ENCODE data around the gene INVS. TPM values are rescaled to one million over a fixed set of nuclear protein-coding genes. Genes with fewer than 3 reads are reported as not detected.

Gene INVS
- total RNA-seq, 2 experiments from 2014 or later, result 30.7 to 36.7 TPM

DNA sequence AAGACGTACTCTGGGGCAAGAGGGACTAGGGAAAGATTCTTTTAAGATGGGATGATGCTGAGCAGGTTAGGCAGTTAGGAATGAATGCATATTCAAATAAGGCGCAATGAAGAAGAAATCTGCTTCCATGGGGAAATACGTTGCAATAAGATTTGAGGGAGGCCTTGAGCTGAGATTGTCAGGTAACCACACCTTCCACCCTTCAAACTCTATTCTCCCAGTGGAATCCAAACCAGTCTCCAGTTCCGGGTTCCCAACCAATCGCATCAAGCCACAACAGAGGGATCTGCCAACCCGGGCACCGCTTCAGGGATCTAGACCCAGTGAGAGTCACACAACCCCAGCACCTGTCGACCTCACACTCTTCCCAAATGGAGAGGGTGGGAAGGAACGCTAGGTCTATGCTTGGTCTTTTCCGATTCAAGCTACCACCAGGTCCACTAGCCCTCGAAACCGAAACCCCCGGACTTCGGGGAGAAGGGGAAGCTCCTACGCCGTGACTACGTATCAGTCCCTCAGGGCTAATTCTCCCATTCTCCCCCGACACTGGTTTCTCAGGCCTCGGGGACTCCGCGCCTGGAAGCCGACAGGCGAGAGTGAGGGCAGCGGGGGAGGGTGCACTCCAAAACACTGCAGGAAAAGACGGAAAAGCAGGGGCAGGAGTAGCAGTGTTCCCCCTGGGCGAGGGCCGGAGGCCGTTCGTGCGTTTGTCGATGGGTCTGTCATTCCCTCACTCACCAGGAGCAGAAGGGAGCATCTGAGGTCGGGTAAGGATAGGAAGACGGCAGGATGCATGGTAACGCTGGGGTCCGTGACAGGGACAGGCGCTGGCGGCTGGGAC lies 777 bp upstream of the INVS start:
- peak; percentile 54 for DNase-seq (ENCODE audit: low spot score)
- H3K27ac ChIP-seq (ENCODE audit: low read depth, low read length, poor library complexity, severe bottlenecking), result peak overlapping the region; percentile 71
- POLR2A ChIA-PET, result interaction anchor here (0.7 to 7.7 kb wide), 6 partner anchors 8 to 59 kb away, joined by 3 to 108 read pairs (median 5); no protein-coding TSS in a partner anchor
- no peak overlapping the region; the same call in 1 of the 2 replicates for H2AFZ ChIP-seq (ENCODE audit: low read length)
- peak overlapping the region; percentile 97 for H3K4me3 ChIP-seq (ENCODE audit: low read depth, low read length, poor library complexity, severe bottlenecking)
- H3K4me2 ChIP-seq (ENCODE audit: low read length), result peak overlapping the region; percentile 79
- CTCF ChIA-PET (ENCODE audit: unreplicated experiment), result interaction anchor here (0.9 kb wide), 1 partner anchor 111 kb away, joined by 4 read pairs; no protein-coding TSS in a partner anchor
- H3K9me2 ChIP-seq (ENCODE audit: insufficient read depth, low read length), result no peaks in the 10 kb centered on the region
- no TSS peak for BruUV-seq (replicated peaks)
- TF ChIP-seq EZH2phosphoT487 (IDR thresholded peaks at IDR 0.05; ENCODE audit: borderline replicate concordance, low read depth, low read length) (no peak), CTCF (conservative IDR thresholded peaks at IDR 0.05; ENCODE audit: low read length) (no peak)
- peaks cover 42% of the 10 kb centered on the region for H3K4me1 ChIP-seq (ENCODE audit: insufficient read depth, low read length, poor library complexity, severe bottlenecking)
- H3K9me3 ChIP-seq (ENCODE audit: low read length), result no peaks in the 10 kb centered on the region
- peaks cover 9% of the 10 kb centered on the region for H4K20me1 ChIP-seq (ENCODE audit: insufficient read depth, low read length)
- H3K79me2 ChIP-seq (ENCODE audit: insufficient read depth, low read depth, low read length), result peaks cover 74% of the 10 kb centered on the region
- peaks cover 20% of the 10 kb centered on the region for H3K36me3 ChIP-seq (ENCODE audit: insufficient read depth, low read length)
- intact Hi-C loops (cut with micrococcal nuclease; ENCODE audit: unreplicated experiment), result loop anchor here (1.0 to 10.0 kb wide), 4 partner anchors 41 to 983 kb away; no protein-coding TSS in a partner anchor

GRCh38 chr9:100099722-100100042 lies 639 bp downstream of the INVS start:
- POLR2A ChIA-PET, result interaction anchor here (1.4 to 1.6 kb wide), 2 partner anchors 9 to 61 kb away, joined by 3 to 7 read pairs; no protein-coding TSS in a partner anchor
- H3K79me2 ChIP-seq (ENCODE audit: insufficient read depth, low read depth, low read length), result peaks cover 59% of the 10 kb centered on the region
- BruUV-seq (replicated peaks), result no TSS peak

More at GRCh38 chr9:100099722-100100042, 639 bp downstream of the INVS start:
- Histone ChIP-seq H3K36me3 (ENCODE audit: insufficient read depth, low read length) (peaks cover 18% of the 10 kb centered on the region), H3K9me3 (ENCODE audit: low read length) (no peaks in the 10 kb centered on the region), H3K9me2 (ENCODE audit: insufficient read depth, low read length) (no peaks in the 10 kb centered on the region), H3K27ac (ENCODE audit: low read depth, low read length, poor library complexity, severe bottlenecking) (peak overlapping the region; percentile 55), H2AFZ (ENCODE audit: low read length) (peak overlapping the region; percentile 54; the same call in 1 of the 2 replicates), H4K20me1 (ENCODE audit: insufficient read depth, low read length) (peaks cover 9% of the 10 kb centered on the region), H3K4me2 (ENCODE audit: low read length) (peak overlapping the region; percentile 83), H3K4me1 (ENCODE audit: insufficient read depth, low read length, poor library complexity, severe bottlenecking) (peaks cover 28% of the 10 kb centered on the region), H3K4me3 (ENCODE audit: low read depth, low read length, poor library complexity, severe bottlenecking) (peak overlapping the region; percentile 97)
- intact Hi-C loops (cut with micrococcal nuclease; ENCODE audit: unreplicated experiment), result loop anchor here (5.0 to 10.0 kb wide), 3 partner anchors 42 to 985 kb away; no protein-coding TSS in a partner anchor
- no peak for DNase-seq (ENCODE audit: low spot score)
- TF ChIP-seq EZH2phosphoT487 (IDR thresholded peaks at IDR 0.05; ENCODE audit: borderline replicate concordance, low read depth, low read length) (no peak), CTCF (conservative IDR thresholded peaks at IDR 0.05; ENCODE audit: low read length) (no peak)
- CTCF ChIA-PET (ENCODE audit: unreplicated experiment), result no interaction called here

All from OCI-LY7 (cell line).